HepG2 (cell line): Measurements from ENCODE around the gene SNRNP200. TPM values are rescaled to one million over a fixed set of nuclear protein-coding genes. Genes with fewer than 3 reads are reported as not detected.

Source experiments
- ATAC-seq: fragments of 200-7000 bp; cut with Tn5 transposase; 3 replicates; pipeline ENCODE4 v1.9.1; 2020; ENCODE audit warnings: mild to moderate bottlenecking, moderate library complexity
- BruUV-seq: library from RNA; stranded (reverse); fragments of 400-500 nt; replicated peaks from 2 replicates; lab custom pipeline; 2021; lab: Mats Ljungman, UMichigan
- CTCF ChIA-PET: fragments of 300-600 bp; formaldehyde crosslinking; extraction: SDS; loops from one replicate; lab custom pipeline; 2021; ENCODE audit warnings: low total read pairs, inconsistent platforms, low intra/inter-chr PET ratio; lab: Yijun Ruan, JAX
- POLR2A ChIA-PET: fragments of 350-600 bp; sonication (Branson Sonifier 250); formaldehyde crosslinking; loops from one replicate; lab custom pipeline; 2020; ENCODE audit warnings: antibody characterized with exemption, inconsistent platforms; lab: Yijun Ruan, JAX
- DNase-seq: peaks from one replicate; pipeline ENCODE4 v3.0.0-alpha.2; 2015; ENCODE audit warnings: low spot score
- FAIRE-seq: peaks from 3 replicates; lab custom pipeline; 2011; peaks lifted over from hg19 to GRCh38; lab: Jason Lieb, UNC
- H2AFZ ChIP-seq: one replicate; pipeline ENCODE4 v1.6.1; 2011; ENCODE audit warnings: low read length, inconsistent platforms
- H3K27ac ChIP-seq: fragments of 300-600 bp; 3 replicates; pipeline ENCODE4 v1.8.0; 2011; ENCODE audit warnings: mixed run types, mild to moderate bottlenecking, mixed read lengths, low read length, inconsistent platforms; ENCODE audit not compliant: insufficient read depth; ENCODE audit errors: extremely low read length
- H3K27me3 ChIP-seq, 2 experiments: fragments of 200-600 bp in 1 of 2; 2 replicates in 1 of 2; 3 replicates in 1 of 2; pipeline versions ENCODE4 v1.6.0 to v1.8.0; 2011; ENCODE audit warnings: low read length in 2 of 2, mild to moderate bottlenecking in 2 of 2, moderate library complexity in 2 of 2, inconsistent platforms in 1 of 2; ENCODE audit not compliant: insufficient read depth in 2 of 2, control insufficient read depth in 1 of 2
- H3K36me3 ChIP-seq, 2 experiments: fragments of 200-600 bp in 1 of 2; replicated peaks in 1 of 2; 2 replicates in 1 of 2; 3 replicates in 1 of 2; pipeline versions ENCODE4 v1.5.1 to v1.8.0; 2011; ENCODE audit warnings: low read length in 2 of 2, inconsistent platforms in 1 of 2; ENCODE audit not compliant: insufficient read depth in 2 of 2, control insufficient read depth in 1 of 2
- H3K4me1 ChIP-seq: 2 replicates; pipeline ENCODE4 v1.5.1; 2012; ENCODE audit warnings: low read length, inconsistent platforms; ENCODE audit not compliant: insufficient read depth
- H3K4me2 ChIP-seq: 2 replicates; pipeline ENCODE4 v1.6.0; 2011; ENCODE audit warnings: low read depth, low read length, inconsistent platforms
- H3K4me3 ChIP-seq, 3 experiments: fragments of 200-600 bp in 1 of 3; sonication (generic), shearing (Covaris generic) in 1 of 3; replicated peaks in 1 of 3; 2 replicates each; pipeline ENCODE4 v1.5.1; 2011 to 2016; ENCODE audit warnings: low read length in 3 of 3, inconsistent platforms in 2 of 3, low read depth in 2 of 3, mild to moderate bottlenecking in 2 of 3, control low read depth in 1 of 3, mixed read lengths in 1 of 3; ENCODE audit not compliant: insufficient read depth in 1 of 3
- H3K79me2 ChIP-seq: one replicate; pipeline ENCODE4 v1.6.1; 2011; ENCODE audit warnings: low read length, inconsistent platforms; ENCODE audit not compliant: insufficient read depth
- H3K9ac ChIP-seq: 2 replicates; pipeline ENCODE4 v1.6.0; 2011; ENCODE audit warnings: mild to moderate bottlenecking, low read depth, low read length, inconsistent platforms; ENCODE audit not compliant: insufficient read depth
- H3K9me3 ChIP-seq: 2 replicates; pipeline ENCODE4 v1.5.1; 2012; ENCODE audit warnings: mild to moderate bottlenecking, low read length
- H4K20me1 ChIP-seq: 2 replicates; pipeline ENCODE4 v1.6.0; 2011; ENCODE audit warnings: inconsistent platforms, mild to moderate bottlenecking, low read length, moderate library complexity; ENCODE audit not compliant: insufficient read depth
- AHR ChIP-seq: IDR thresholded peaks from 2 replicates; pipeline ENCODE4 v1.6.1; 2018; ENCODE audit warnings: missing genetic modification reagents, missing compliant biosample characterization
- ATF6 ChIP-seq: sonication (generic); formaldehyde crosslinking; conservative IDR thresholded peaks from 2 replicates; pipeline ENCODE4 v1.4.0; 2020; ENCODE audit warnings: missing genetic modification reagents
- ESRRA ChIP-seq: sonication (generic); formaldehyde crosslinking; IDR thresholded peaks from 2 replicates; pipeline ENCODE4 v1.5.1; 2020; ENCODE audit warnings: mild to moderate bottlenecking, low read depth, missing genetic modification reagents
- NAIF1 ChIP-seq: sonication (generic); formaldehyde crosslinking; IDR thresholded peaks from 2 replicates; pipeline ENCODE4 v1.5.0; 2020; ENCODE audit warnings: mild to moderate bottlenecking, missing genetic modification reagents, borderline replicate concordance
- SOX6 ChIP-seq, 2 experiments: fragments of 450-650 bp in 1 of 2; sonication (generic) in 1 of 2; formaldehyde crosslinking in 1 of 2; IDR thresholded peaks; 2 replicates each; pipeline versions ENCODE4 v1.4.0 to v1.6.1; 2017 to 2020; ENCODE audit warnings: antibody characterized with exemption in 1 of 2, mild to moderate bottlenecking in 1 of 2, missing genetic modification reagents in 1 of 2
- TRAFD1 ChIP-seq: sonication (generic); formaldehyde crosslinking; IDR thresholded peaks from 2 replicates; pipeline ENCODE4 v1.5.1; 2020; ENCODE audit warnings: missing genetic modification reagents, mild to moderate bottlenecking, borderline replicate concordance
- ZKSCAN8 ChIP-seq: IDR thresholded peaks from 2 replicates; pipeline ENCODE4 v1.6.1; 2016; ENCODE audit warnings: borderline replicate concordance, missing genetic modification reagents, missing compliant biosample characterization
- ZNF33B ChIP-seq: sonication (generic); formaldehyde crosslinking; IDR thresholded peaks from 2 replicates; pipeline ENCODE4 v1.5.1; 2020; ENCODE audit warnings: mild to moderate bottlenecking, missing genetic modification reagents
- ZNF687 ChIP-seq: sonication (generic); formaldehyde crosslinking; IDR thresholded peaks from 2 replicates; pipeline ENCODE4 v1.5.1; 2020; ENCODE audit warnings: mild to moderate bottlenecking, missing genetic modification reagents, moderate library complexity
- ZNF790 ChIP-seq: sonication (generic); formaldehyde crosslinking; IDR thresholded peaks from 2 replicates; pipeline ENCODE4 v1.8.0; 2022; ENCODE audit warnings: missing genetic modification reagents, mild to moderate bottlenecking, borderline replicate concordance
- WGBS: methylation state at CpG from one replicate; pipeline ENCODE4 v1.1.6; 2017; ENCODE audit warnings: low lambda C conversion rate; 5-methylcytosine and 5-hydroxymethylcytosine counted together
- in situ Hi-C: cut with HindIII; loops from 2 replicates; pipeline ENCODE4 v1.10.0; 2017; ENCODE audit warnings: low pct_unique_long_range_greater_than_20kb; ENCODE audit not compliant: extremely low pct_ligation_motif_present
- intact Hi-C: fragments of 100-400 bp; cut with micrococcal nuclease; formaldehyde crosslinking; loops from one replicate; pipeline ENCODE4 v1.10.0; 2022; ENCODE audit not compliant: unreplicated experiment
- polyA plus RNA-seq, 8 experiments: library from polyadenylated mRNA; depleted of rRNA in 3 of 8; stranded (reverse) in 7 of 8; unstranded in 1 of 8; fragments of >200 nt; fragmentation: Illumina TruSeq in 4 of 8; extraction: Trizol in 4 of 8; gene quantifications; 2 replicates each; pipeline versions ENCODE4 v1.2.1 to v1.2.3, GENCODE V29; 2011 to 2016; ENCODE audit warnings: low read depth in 4 of 8, missing spikeins in 1 of 8, mixed read lengths in 1 of 8; ENCODE audit not compliant: insufficient read depth in 1 of 8
- total RNA-seq, 5 experiments: library from RNA; depleted of rRNA; stranded (reverse); fragments of >200 nt; fragmentation: Illumina TruSeq; extraction: Trizol; gene quantifications; 2 replicates each; pipeline ENCODE4 v1.2.3, GENCODE V29; 2016; ENCODE audit warnings: low read depth in 1 of 5

The SNRNP200 gene
- total and polyA plus RNA-seq, 2 of the 13 experiments (the other 11 are each of a cell fraction or from before 2014, with no cell fraction given): 99.0 to 232 TPM

DNA sequence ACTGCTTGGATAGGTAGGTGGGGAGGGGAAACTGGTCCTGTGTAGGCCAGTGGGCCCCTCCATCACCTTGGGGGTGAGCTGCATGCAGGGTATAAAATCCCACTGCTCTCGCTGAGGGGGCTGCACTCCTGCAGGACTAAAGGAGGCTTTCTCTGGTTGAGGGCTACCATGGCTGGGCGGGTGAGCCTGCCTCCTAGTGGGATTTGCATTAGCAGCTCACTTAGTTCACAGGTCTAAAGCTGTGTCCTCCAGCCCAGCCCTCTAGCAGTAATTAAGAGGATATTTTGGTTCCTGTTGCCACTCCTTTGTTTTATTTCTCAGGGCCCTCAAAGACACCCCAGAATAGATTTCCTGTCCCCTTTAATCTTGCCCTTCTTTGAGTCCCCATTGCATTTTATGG lies 64.1 kb downstream of the SNRNP200 start (continued):
- no peak for TF ChIP-seq TRAFD1
- TF ChIP-seq ZNF790 (CRISPR knock-in tag): no peak
- TF ChIP-seq ESRRA (CRISPR knock-in tag): no peak
- TF ChIP-seq SOX6 (IDR thresholded peaks at IDR 0.05): no peak
- no peak for TF ChIP-seq SOX6 (CRISPR knock-in tag; IDR thresholded peaks at IDR 0.05)

- WGBS: 93% methylated on average over 9 of the region's 9 CpGs
- no peaks in the 10 kb centered on the region for H4K20me1 ChIP-seq
Measured at GRCh38 chr2:96240341-96241038, 64.9 kb downstream of the SNRNP200 start.

More at GRCh38 chr2:96240341-96241038, 64.9 kb downstream of the SNRNP200 start:
- no peaks in the 10 kb centered on the region for H3K79me2 ChIP-seq
- intact Hi-C loops: no loop called here
- in situ Hi-C loops: no loop called here
- H3K4me2 ChIP-seq: no peak overlapping the region
- peaks cover 2 to 17% of the 10 kb centered on the region in 2 experiments; a peak in 3 of 5 replicates for H3K36me3 ChIP-seq
- ATAC-seq (no peak), FAIRE-seq (no peak), DNase-seq (no peak)
- ChIA-PET POLR2A (no interaction called here), CTCF (no interaction called here)
- H3K4me3 ChIP-seq: no peak overlapping the region
- no TSS peak for BruUV-seq
- no peaks in the 10 kb centered on the region for H3K27me3 ChIP-seq
- TF ChIP-seq ZNF33B (CRISPR knock-in tag) (no peak), AHR (no peak), ATF6 (no peak), NAIF1 (CRISPR knock-in tag) (no peak), ZKSCAN8 (CRISPR knock-in tag) (no peak), ZNF687 (CRISPR knock-in tag) (no peak)
- peaks cover 16% of the 10 kb centered on the region; the same call in 1 of the 2 replicates for H3K4me1 ChIP-seq
- no peak overlapping the region for H3K9ac ChIP-seq
- H2AFZ ChIP-seq: no peak overlapping the region
- no peak overlapping the region for H3K27ac ChIP-seq
- no peaks in the 10 kb centered on the region for H3K9me3 ChIP-seq
